ENCODE results near the gene PFDN6. TPM values are rescaled to one million over a fixed set of nuclear protein-coding genes. Genes with fewer than 3 reads are reported as not detected.

PFDN6 gene
- polyA plus RNA-seq, 1 of the 3 experiments (the other 2 are of a cell fraction): 182 TPM

DNA sequence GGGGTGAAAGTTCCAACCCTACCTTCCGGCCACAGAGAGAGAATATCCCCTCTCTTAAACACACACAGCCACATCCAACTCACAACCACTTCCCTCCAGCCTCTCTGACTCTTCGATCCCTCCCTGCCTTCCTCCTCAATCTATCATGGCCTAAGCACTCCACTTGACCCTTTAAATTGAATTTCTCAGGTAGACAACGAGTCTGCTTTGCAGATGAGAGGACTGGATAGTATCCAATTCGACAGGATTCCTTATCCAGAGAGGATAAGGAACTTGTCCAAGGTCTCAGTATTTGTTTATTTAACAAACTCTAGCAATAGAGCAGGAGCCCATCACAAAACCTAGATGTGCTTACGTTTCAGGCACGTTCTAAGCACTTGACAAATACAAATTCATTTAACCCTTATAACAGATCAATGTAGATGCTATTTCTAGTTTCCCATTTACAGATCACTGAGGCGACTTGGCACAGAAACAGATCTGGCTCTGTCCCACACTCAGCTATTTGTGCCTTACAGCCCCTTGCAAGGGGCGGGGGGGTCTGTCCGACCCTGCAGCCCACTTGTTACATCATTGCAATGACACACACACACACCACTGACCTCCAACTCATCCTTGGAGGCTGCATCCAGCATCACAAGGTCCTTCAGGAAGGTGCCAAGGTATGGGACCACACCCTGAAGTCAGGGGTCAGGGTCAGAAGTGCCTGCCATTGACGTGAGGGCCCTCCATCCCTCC lies 4.9 kb downstream of the PFDN6 start:
- no peaks in the 10 kb centered on the region for H3K27me3 ChIP-seq (ENCODE audit: insufficient read depth)
- WGBS (ENCODE audit: low lambda C conversion rate): 63% methylated on average over 9 of the region's 10 CpGs
- no peak overlapping the region for H3K4me2 ChIP-seq
- ChIA-PET POLR2A (no interaction called here), CTCF (interaction anchor here (3.9 kb wide), 1 partner anchor 17 kb away, joined by 19 read pairs; the partner anchor contains the start of gene B3GALT4)
- peak overlapping the region in 1 of 2 experiments; percentile 34; a peak in 1 of 4 replicates for H3K27ac ChIP-seq (ENCODE audit: low read depth in 2 of 2, low read length in 1 of 2)
- TF ChIP-seq, protein P1, sequence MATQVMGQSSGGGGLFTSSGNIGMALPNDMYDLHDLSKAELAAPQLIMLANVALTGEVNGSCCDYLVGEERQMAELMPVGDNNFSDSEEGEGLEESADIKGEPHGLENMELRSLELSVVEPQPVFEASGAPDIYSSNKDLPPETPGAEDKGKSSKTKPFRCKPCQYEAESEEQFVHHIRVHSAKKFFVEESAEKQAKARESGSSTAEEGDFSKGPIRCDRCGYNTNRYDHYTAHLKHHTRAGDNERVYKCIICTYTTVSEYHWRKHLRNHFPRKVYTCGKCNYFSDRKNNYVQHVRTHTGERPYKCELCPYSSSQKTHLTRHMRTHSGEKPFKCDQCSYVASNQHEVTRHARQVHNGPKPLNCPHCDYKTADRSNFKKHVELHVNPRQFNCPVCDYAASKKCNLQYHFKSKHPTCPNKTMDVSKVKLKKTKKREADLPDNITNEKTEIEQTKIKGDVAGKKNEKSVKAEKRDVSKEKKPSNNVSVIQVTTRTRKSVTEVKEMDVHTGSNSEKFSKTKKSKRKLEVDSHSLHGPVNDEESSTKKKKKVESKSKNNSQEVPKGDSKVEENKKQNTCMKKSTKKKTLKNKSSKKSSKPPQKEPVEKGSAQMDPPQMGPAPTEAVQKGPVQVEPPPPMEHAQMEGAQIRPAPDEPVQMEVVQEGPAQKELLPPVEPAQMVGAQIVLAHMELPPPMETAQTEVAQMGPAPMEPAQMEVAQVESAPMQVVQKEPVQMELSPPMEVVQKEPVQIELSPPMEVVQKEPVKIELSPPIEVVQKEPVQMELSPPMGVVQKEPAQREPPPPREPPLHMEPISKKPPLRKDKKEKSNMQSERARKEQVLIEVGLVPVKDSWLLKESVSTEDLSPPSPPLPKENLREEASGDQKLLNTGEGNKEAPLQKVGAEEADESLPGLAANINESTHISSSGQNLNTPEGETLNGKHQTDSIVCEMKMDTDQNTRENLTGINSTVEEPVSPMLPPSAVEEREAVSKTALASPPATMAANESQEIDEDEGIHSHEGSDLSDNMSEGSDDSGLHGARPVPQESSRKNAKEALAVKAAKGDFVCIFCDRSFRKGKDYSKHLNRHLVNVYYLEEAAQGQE (IDR thresholded peaks at IDR 0.05; ENCODE audit: low read depth, low read length): no peak
- TF ChIP-seq FOXM1 (IDR thresholded peaks at IDR 0.05; ENCODE audit: low read depth): no peak
- TF ChIP-seq TCF12 (IDR thresholded peaks at IDR 0.05): no peak
- TF ChIP-seq, protein P2, sequence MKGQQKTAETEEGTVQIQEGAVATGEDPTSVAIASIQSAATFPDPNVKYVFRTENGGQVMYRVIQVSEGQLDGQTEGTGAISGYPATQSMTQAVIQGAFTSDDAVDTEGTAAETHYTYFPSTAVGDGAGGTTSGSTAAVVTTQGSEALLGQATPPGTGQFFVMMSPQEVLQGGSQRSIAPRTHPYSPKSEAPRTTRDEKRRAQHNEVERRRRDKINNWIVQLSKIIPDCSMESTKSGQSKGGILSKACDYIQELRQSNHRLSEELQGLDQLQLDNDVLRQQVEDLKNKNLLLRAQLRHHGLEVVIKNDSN (IDR thresholded peaks at IDR 0.05; ENCODE audit: borderline replicate concordance, low read depth): no peak
- TF ChIP-seq MXI1 (IDR thresholded peaks at IDR 0.05; ENCODE audit: low read depth, low read length): no peak
- TF ChIP-seq FOSL2 (IDR thresholded peaks at IDR 0.05; ENCODE audit: borderline replicate concordance, low read depth): no peak
- no peak for TF ChIP-seq EP300 (IDR thresholded peaks at IDR 0.05; ENCODE audit: borderline replicate concordance in 1 of 2, low read depth in 1 of 2, low read length in 1 of 2)
- no peak for TF ChIP-seq JUND (IDR thresholded peaks at IDR 0.05)
- no peak for TF ChIP-seq FOXJ3 (CRISPR knock-in tag; IDR thresholded peaks at IDR 0.05)
- TF ChIP-seq YY1 (IDR thresholded peaks at IDR 0.05; ENCODE audit: low read depth): no peak
- TF ChIP-seq, protein P3, sequence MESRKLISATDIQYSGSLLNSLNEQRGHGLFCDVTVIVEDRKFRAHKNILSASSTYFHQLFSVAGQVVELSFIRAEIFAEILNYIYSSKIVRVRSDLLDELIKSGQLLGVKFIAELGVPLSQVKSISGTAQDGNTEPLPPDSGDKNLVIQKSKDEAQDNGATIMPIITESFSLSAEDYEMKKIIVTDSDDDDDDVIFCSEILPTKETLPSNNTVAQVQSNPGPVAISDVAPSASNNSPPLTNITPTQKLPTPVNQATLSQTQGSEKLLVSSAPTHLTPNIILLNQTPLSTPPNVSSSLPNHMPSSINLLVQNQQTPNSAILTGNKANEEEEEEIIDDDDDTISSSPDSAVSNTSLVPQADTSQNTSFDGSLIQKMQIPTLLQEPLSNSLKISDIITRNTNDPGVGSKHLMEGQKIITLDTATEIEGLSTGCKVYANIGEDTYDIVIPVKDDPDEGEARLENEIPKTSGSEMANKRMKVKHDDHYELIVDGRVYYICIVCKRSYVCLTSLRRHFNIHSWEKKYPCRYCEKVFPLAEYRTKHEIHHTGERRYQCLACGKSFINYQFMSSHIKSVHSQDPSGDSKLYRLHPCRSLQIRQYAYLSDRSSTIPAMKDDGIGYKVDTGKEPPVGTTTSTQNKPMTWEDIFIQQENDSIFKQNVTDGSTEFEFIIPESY (IDR thresholded peaks at IDR 0.05; ENCODE audit: borderline replicate concordance, low read depth): no peak
- TF ChIP-seq SMC3 (IDR thresholded peaks at IDR 0.05; ENCODE audit: low read depth, low read length): no peak
- TF ChIP-seq RFX5 (IDR thresholded peaks at IDR 0.05; ENCODE audit: low read length): no peak
- no peak for TF ChIP-seq MAX (IDR thresholded peaks at IDR 0.05; ENCODE audit: low read depth)
- TF ChIP-seq RCOR1 (IDR thresholded peaks at IDR 0.05; ENCODE audit: low read length): no peak
- TF ChIP-seq CHD2 (IDR thresholded peaks at IDR 0.05; ENCODE audit: low read length, partially characterized antibody): no peak
- no peak for TF ChIP-seq RAD21 (IDR thresholded peaks at IDR 0.05; ENCODE audit: low read length)
- H3K9ac ChIP-seq: no peak overlapping the region
- H3K79me2 ChIP-seq (ENCODE audit: insufficient read depth): peaks cover 38% of the 10 kb centered on the region
- H3K9me2 ChIP-seq: no peaks in the 10 kb centered on the region
- DNase-seq: no peak
- H3K4me1 ChIP-seq (ENCODE audit: control insufficient read depth in 1 of 2, insufficient read depth in 2 of 2, low read depth in 1 of 2, low read length in 1 of 2): peaks cover 5 to 24% of the 10 kb centered on the region in 2 experiments; a peak in 3 of 4 replicates
- no peaks in the 10 kb centered on the region for H4K20me1 ChIP-seq (ENCODE audit: insufficient read depth)
- H3K9me3 ChIP-seq: no peaks in the 10 kb centered on the region
- H3K4me3 ChIP-seq (ENCODE audit: low read depth in 2 of 2, low read length in 1 of 2): no peak overlapping the region
- peaks cover 17 to 52% of the 10 kb centered on the region in 2 experiments for H3K36me3 ChIP-seq (replicated peaks in 1 of 2; ENCODE audit: control insufficient read depth in 1 of 2, insufficient read depth in 2 of 2, low read length in 1 of 2)
- H3F3A ChIP-seq (replicated peaks; ENCODE audit: insufficient read depth): peaks cover 3% of the 10 kb centered on the region
- H2AFZ ChIP-seq (ENCODE audit: low read depth): no peak overlapping the region

Measured in SK-N-SH (cell line).